GM23338 (cell line): ENCODE measurements around the gene KCNJ4. TPM values are rescaled to one million over a fixed set of nuclear protein-coding genes. Genes with fewer than 3 reads are reported as not detected.

ENCODE experiments used
- ATAC-seq: fragments of 200-7000 bp; cut with Tn5 transposase; 3 replicates; pipeline ENCODE4 v1.9.1; 2020
- DNase-seq: peaks from one replicate; pipeline ENCODE4 v3.0.0-alpha.2; 2015; ENCODE audit warnings: low spot score
- H2AFZ ChIP-seq: fragments of 200-600 bp; sonication (generic); 2 replicates; pipeline ENCODE4 v1.8.0; 2016; ENCODE audit warnings: antibody characterized with exemption, mild to moderate bottlenecking, moderate library complexity
- H3F3A ChIP-seq: fragments of 200-600 bp; sonication (generic); replicated peaks from 2 replicates; pipeline ENCODE4 v1.8.0; 2017; ENCODE audit warnings: antibody characterized with exemption, mixed run types, low read depth
- H3K27ac ChIP-seq: fragments of 200-600 bp; sonication (generic); 2 replicates; pipeline ENCODE4 v1.6.1; 2016; ENCODE audit warnings: low read depth
- H3K27me3 ChIP-seq: fragments of 200-600 bp; sonication (generic); 2 replicates; pipeline ENCODE4 v1.8.0; 2016; ENCODE audit warnings: mild to moderate bottlenecking, mixed run types, moderate library complexity; ENCODE audit not compliant: insufficient read depth
- H3K36me3 ChIP-seq: fragments of 200-600 bp; sonication (generic); 2 replicates; pipeline ENCODE4 v1.8.0; 2016; ENCODE audit warnings: mild to moderate bottlenecking; ENCODE audit not compliant: insufficient read depth
- H3K4me1 ChIP-seq: fragments of 200-600 bp; sonication (generic); 2 replicates; pipeline ENCODE4 v1.8.0; 2016; ENCODE audit warnings: mild to moderate bottlenecking, moderate library complexity; ENCODE audit not compliant: insufficient read depth
- H3K4me2 ChIP-seq: fragments of 200-600 bp; sonication (generic); 2 replicates; pipeline ENCODE4 v1.7.1; 2017; ENCODE audit warnings: mixed run types
- H3K4me3 ChIP-seq: fragments of 200-600 bp; sonication (generic); 2 replicates; pipeline ENCODE4 v1.6.1; 2016; ENCODE audit warnings: mixed run types
- H3K79me2 ChIP-seq: fragments of 200-600 bp; sonication (generic); replicated peaks from 2 replicates; pipeline ENCODE4 v1.8.0; 2017; ENCODE audit warnings: mild to moderate bottlenecking; ENCODE audit not compliant: insufficient read depth
- H3K9me2 ChIP-seq: fragments of 200-600 bp; sonication (generic); 2 replicates; pipeline ENCODE4 v1.8.0; 2017; ENCODE audit not compliant: insufficient read depth
- H4K20me1 ChIP-seq: fragments of 200-600 bp; sonication (generic); replicated peaks from 2 replicates; pipeline ENCODE4 v1.8.0; 2017; ENCODE audit warnings: mild to moderate bottlenecking; ENCODE audit not compliant: insufficient read depth
- H3K27ac Mint-ChIP-seq: 2 replicates; pipeline ENCODE4 v1.8.0; 2020; ENCODE audit warnings: inconsistent platforms, mild to moderate bottlenecking, moderate library complexity, mixed read lengths
- H3K27me3 Mint-ChIP-seq: 3 replicates; pipeline ENCODE4 v1.8.0; 2022; ENCODE audit warnings: low read depth, mild to moderate bottlenecking, moderate library complexity, mixed read lengths, inconsistent platforms; ENCODE audit not compliant: insufficient read depth, poor library complexity
- H3K36me3 Mint-ChIP-seq: 3 replicates; pipeline ENCODE4 v1.8.0; 2021; ENCODE audit warnings: low read depth, mild to moderate bottlenecking, inconsistent platforms, moderate library complexity, mixed read lengths
- H3K4me1 Mint-ChIP-seq: 3 replicates; pipeline ENCODE4 v1.8.0; 2020; ENCODE audit warnings: mild to moderate bottlenecking, inconsistent platforms, mixed read lengths
- H3K4me3 Mint-ChIP-seq: 3 replicates; pipeline ENCODE4 v1.8.0; 2021; ENCODE audit warnings: moderate library complexity, mild to moderate bottlenecking, inconsistent platforms, mixed read lengths
- H3K9me3 Mint-ChIP-seq: 3 replicates; pipeline ENCODE4 v1.8.0; 2020; ENCODE audit warnings: moderate library complexity, mild to moderate bottlenecking, inconsistent platforms, mixed read lengths
- CREB1 ChIP-seq: fragments of 250-450 bp; sonication (Bioruptor Pico); IDR thresholded peaks from 2 replicates; pipeline ENCODE4 v1.5.0; 2020; ENCODE audit warnings: low read depth, mild to moderate bottlenecking, moderate library complexity
- CTCF ChIP-seq, 2 experiments: fragments of 200-600 bp in 1 of 2; sonication (generic) in 1 of 2; conservative IDR thresholded peaks; 2 replicates each; pipeline versions ENCODE4 v1.5.1 to v1.6.1; 2016 to 2017; ENCODE audit warnings: antibody characterized with exemption in 2 of 2, low read depth in 2 of 2, mild to moderate bottlenecking in 2 of 2, moderate library complexity in 1 of 2
- ETS1 ChIP-seq: IDR thresholded peaks from 2 replicates; pipeline ENCODE4 v1.6.1; 2016; ENCODE audit warnings: antibody characterized with exemption
- EZH2 ChIP-seq: fragments of 200-600 bp; sonication (generic); IDR thresholded peaks from one replicate; pipeline ENCODE4 v1.8.0; 2017; ENCODE audit warnings: antibody characterized with exemption, mild to moderate bottlenecking, low read depth; ENCODE audit not compliant: unreplicated experiment
- EZH2phosphoT487 ChIP-seq: fragments of 200-600 bp; sonication (generic); IDR thresholded peaks from one replicate; pipeline ENCODE4 v1.8.1; 2018; ENCODE audit warnings: antibody characterized with exemption; ENCODE audit not compliant: unreplicated experiment
- JUNB ChIP-seq: IDR thresholded peaks from one replicate; pipeline ENCODE4 v1.6.1; 2016; ENCODE audit warnings: antibody characterized with exemption; ENCODE audit not compliant: unreplicated experiment
- NANOG ChIP-seq: IDR thresholded peaks from 2 replicates; pipeline ENCODE4 v1.6.1; 2016; ENCODE audit warnings: antibody characterized with exemption, borderline replicate concordance
- POLR2AphosphoS5 ChIP-seq: IDR thresholded peaks from 2 replicates; pipeline ENCODE4 v1.6.1; 2016; ENCODE audit warnings: antibody characterized with exemption, low read depth
- STAT1 ChIP-seq: IDR thresholded peaks from one replicate; pipeline ENCODE4 v1.6.1; 2016; ENCODE audit warnings: antibody characterized with exemption; ENCODE audit not compliant: unreplicated experiment
- ZNF114 ChIP-seq: fragments of 250-450 bp; sonication (Bioruptor Pico); IDR thresholded peaks from 2 replicates; pipeline ENCODE4 v1.5.0; 2020; ENCODE audit warnings: mild to moderate bottlenecking, moderate library complexity
- ZNF331 ChIP-seq: fragments of 250-450 bp; sonication (Bioruptor Pico); IDR thresholded peaks from 2 replicates; pipeline ENCODE4 v1.5.0; 2020; ENCODE audit warnings: low read depth, mild to moderate bottlenecking, moderate library complexity
- ZNF462 ChIP-seq: fragments of 250-450 bp; sonication (Bioruptor Pico); IDR thresholded peaks from 2 replicates; pipeline ENCODE4 v1.5.0; 2020; ENCODE audit warnings: mild to moderate bottlenecking, moderate library complexity
- polyA plus RNA-seq: library from polyadenylated mRNA; unstranded; fragments of >200 nt; fragmentation: Nextera tagmentation; extraction: Ambion mirVana; gene quantifications from 2 replicates; pipeline ENCODE4 v1.2.1, GENCODE V29; 2016
- total RNA-seq: library from RNA; depleted of rRNA; stranded (reverse); fragments of >200 nt; shearing (Covaris generic); gene quantifications from 2 replicates; pipeline ENCODE4 v1.2.3, GENCODE V29; 2014

KCNJ4 gene
- total and polyA plus RNA-seq, 2 experiments from 2014 or later, result 0.23 to 1.3 TPM

GRCh38 chr22:38489142-38489541, 34.1 kb upstream of the KCNJ4 start (continued):
- TF ChIP-seq EZH2 (no peak), CREB1 (CRISPR knock-in tag) (no peak), ZNF114 (CRISPR knock-in tag) (no peak), ZNF331 (CRISPR knock-in tag) (no peak), CTCF (conservative IDR thresholded peaks at IDR 0.05; ENCODE audit: low read depth in 2 of 2) (no peak), STAT1 (no peak)

- H3K4me3 ChIP-seq, result no peak overlapping the region
- H3K4me2 ChIP-seq, result no peak overlapping the region
- Mint-ChIP-seq H3K27me3 (peaks cover 7% of the 10 kb centered on the region), H3K36me3 (peaks cover 97% of the 10 kb centered on the region), H3K9me3 (no peaks in the 10 kb centered on the region), H3K4me3 (no peak overlapping the region), H3K27ac (0 out of 2 replicates have a peak overlapping the region, but pooled peaks have one; percentile 38), H3K4me1 (peaks cover 37% of the 10 kb centered on the region)
- H3K9me2 ChIP-seq, result no peaks in the 10 kb centered on the region
- H2AFZ ChIP-seq, result no peak overlapping the region
- ATAC-seq (no peak), DNase-seq (no peak)
- TF ChIP-seq POLR2AphosphoS5 (peak; percentile 22; the same call in 1 of the 2 replicates), NANOG (no peak)
- H4K20me1 ChIP-seq, result peaks cover 20% of the 10 kb centered on the region
- peak overlapping the region; percentile 87 for H3K27ac ChIP-seq
- H3K79me2 ChIP-seq, result peaks cover 24% of the 10 kb centered on the region; the same call in 1 of the 2 replicates
- H3K4me1 ChIP-seq, result peaks cover 12% of the 10 kb centered on the region
- peaks cover 49% of the 10 kb centered on the region for H3F3A ChIP-seq
- peaks cover 88% of the 10 kb centered on the region for H3K36me3 ChIP-seq
- no peaks in the 10 kb centered on the region for H3K27me3 ChIP-seq
These were observed 32.9 kb upstream of the KCNJ4 start for GRCh38 chr22:38487946-38488345.

GRCh38 chr22:38485783-38486182, 30.8 kb upstream of the KCNJ4 start:
- Histone ChIP-seq H3K27ac (no peak overlapping the region), H3K4me1 (peaks cover 7% of the 10 kb centered on the region), H2AFZ (no peak overlapping the region), H3F3A (peaks cover 55% of the 10 kb centered on the region), H3K4me3 (no peak overlapping the region), H3K9me2 (no peaks in the 10 kb centered on the region), H3K79me2 (peaks cover 15% of the 10 kb centered on the region; the same call in 1 of the 2 replicates), H3K36me3 (peaks cover 78% of the 10 kb centered on the region), H3K27me3 (no peaks in the 10 kb centered on the region), H3K4me2 (no peak overlapping the region), H4K20me1 (peaks cover 23% of the 10 kb centered on the region)
- H3K9me3 Mint-ChIP-seq, result no peaks in the 10 kb centered on the region
- H3K36me3 Mint-ChIP-seq, result peaks cover 98% of the 10 kb centered on the region
- ATAC-seq (peak; percentile 53), DNase-seq (no peak)
- no peak overlapping the region for H3K4me3 Mint-ChIP-seq
- no peak overlapping the region for H3K27ac Mint-ChIP-seq
- no peak for TF ChIP-seq ZNF114 (CRISPR knock-in tag)
- no peak for TF ChIP-seq ETS1
- no peak for TF ChIP-seq ZNF462
- no peak for TF ChIP-seq STAT1
- TF ChIP-seq JUNB, result no peak
- no peak for TF ChIP-seq CREB1 (CRISPR knock-in tag)
- TF ChIP-seq EZH2phosphoT487, result no peak
- peaks cover 28% of the 10 kb centered on the region for H3K4me1 Mint-ChIP-seq
- peaks cover 5% of the 10 kb centered on the region for H3K27me3 Mint-ChIP-seq
